Spleen (tissue), 7 donors: ENCODE measurements around the gene DDX27.

Experiments
- CTCF ChIP-seq, 11 experiments: fragments of 200-600 bp in 7 of 11; fragments of 450-650 bp in 4 of 11; sonication (generic) in 4 of 11; IDR thresholded peaks in 8 of 11; conservative IDR thresholded peaks in 3 of 11; 1 replicate in 7 of 11; 2 replicates in 4 of 11; pipeline versions ENCODE4 v1.4.0 to v1.8.0; 2016 to 2021; ENCODE audit warnings: antibody characterized with exemption in 11 of 11, inconsistent platforms in 4 of 11, mild to moderate bottlenecking in 1 of 11
- POLR2A ChIP-seq, 3 donors: fragments of 450-650 bp; IDR thresholded peaks; one replicate each; pipeline ENCODE4 v1.5.1; 2017; ENCODE audit warnings: antibody characterized with exemption in 3 of 3, mild to moderate bottlenecking in 1 of 3
- POLR2AphosphoS5 ChIP-seq, 3 donors: sonication (generic); formaldehyde crosslinking; IDR thresholded peaks; one replicate each; pipeline ENCODE4 v1.5.1; 2017; ENCODE audit warnings: antibody characterized with exemption in 3 of 3
- donor health status: DM: no; HTN: no; CAD: no; lungs with moderate emphysema.
- donor health status: DM: no; HTN: no; CAD: no.
- donor health status: DM: no; HTN: no; CAD: no.

- TF ChIP-seq CTCF (IDR thresholded peaks at IDR 0.05 in 8 of 11, conservative IDR thresholded peaks at IDR 0.05 in 3 of 11) (no peak), POLR2AphosphoS5 (IDR thresholded peaks at IDR 0.05) (no peak), POLR2A (IDR thresholded peaks at IDR 0.05) (no peak)
Measured at GRCh38 chr20:49292010-49292409, 72.8 kb downstream of the DDX27 start.
